Measurements from ENCODE around the gene RARB. TPM values are rescaled to one million over a fixed set of nuclear protein-coding genes. Genes with fewer than 3 reads are reported as not detected.
A peak's percentile ranks its signal among the peaks of the same experiment; 100 is the strongest.

RARB gene
- total and polyA plus RNA-seq, 7 donors, result 1.2 to 18.5 (median 8.3) TPM

DNA sequence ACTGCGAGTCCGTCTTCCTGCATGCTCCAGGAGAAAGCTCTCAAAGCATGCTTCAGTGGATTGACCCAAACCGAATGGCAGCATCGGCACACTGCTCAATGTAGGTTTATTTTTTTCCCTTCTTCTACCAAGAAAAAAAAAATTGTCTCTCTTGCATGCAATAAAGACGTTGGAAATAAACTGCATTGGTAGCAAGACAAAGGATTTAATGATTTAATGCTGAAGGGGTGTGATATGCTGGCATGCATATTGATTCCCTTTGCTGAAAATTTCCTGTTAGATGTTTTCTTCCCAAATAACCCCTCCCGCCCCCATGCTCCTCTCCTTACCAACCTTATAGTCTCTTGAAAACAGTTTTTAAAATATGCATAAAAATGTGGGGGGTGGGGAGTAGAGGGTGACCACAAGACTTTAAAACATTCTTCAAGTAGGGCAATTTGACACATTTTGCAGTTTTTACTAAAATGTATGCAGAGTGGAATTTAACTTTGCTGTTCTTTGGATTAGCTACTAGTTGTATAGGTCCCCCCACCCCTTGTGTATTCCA lies 799 bp downstream of the RARB start:
- Histone ChIP-seq H3K27me3 (no peaks in the 10 kb centered on the region), H3K4me3 (peak overlapping the region; percentile 62 to 73 (median 70)), H3K27ac (peak overlapping the region; percentile 87 to 95 (median 91)), H3K4me1 (peaks cover 0 to 47% (median 42%) of the 10 kb centered on the region in 4 donors), H3K36me3 (no peaks in the 10 kb centered on the region), H3K9me3 (no peaks in the 10 kb centered on the region)
- TF ChIP-seq EP300 (IDR thresholded peaks at IDR 0.05) (no peak), POLR2A (IDR thresholded peaks at IDR 0.05) (no peak), CTCF (IDR thresholded peaks at IDR 0.05) (no peak), POLR2AphosphoS5 (IDR thresholded peaks at IDR 0.05) (no peak)
- intact Hi-C loops (cut with DNase I), result loop anchor here (5.0 to 10.0 kb wide), 7 partner anchors 38 to 587 kb away; partner anchors contain the start of gene TOP2B
- 31 to 55% methylated on average over 6 of the region's 6 CpGs for WGBS, 2 donors
- no peak for DNase-seq

DNA sequence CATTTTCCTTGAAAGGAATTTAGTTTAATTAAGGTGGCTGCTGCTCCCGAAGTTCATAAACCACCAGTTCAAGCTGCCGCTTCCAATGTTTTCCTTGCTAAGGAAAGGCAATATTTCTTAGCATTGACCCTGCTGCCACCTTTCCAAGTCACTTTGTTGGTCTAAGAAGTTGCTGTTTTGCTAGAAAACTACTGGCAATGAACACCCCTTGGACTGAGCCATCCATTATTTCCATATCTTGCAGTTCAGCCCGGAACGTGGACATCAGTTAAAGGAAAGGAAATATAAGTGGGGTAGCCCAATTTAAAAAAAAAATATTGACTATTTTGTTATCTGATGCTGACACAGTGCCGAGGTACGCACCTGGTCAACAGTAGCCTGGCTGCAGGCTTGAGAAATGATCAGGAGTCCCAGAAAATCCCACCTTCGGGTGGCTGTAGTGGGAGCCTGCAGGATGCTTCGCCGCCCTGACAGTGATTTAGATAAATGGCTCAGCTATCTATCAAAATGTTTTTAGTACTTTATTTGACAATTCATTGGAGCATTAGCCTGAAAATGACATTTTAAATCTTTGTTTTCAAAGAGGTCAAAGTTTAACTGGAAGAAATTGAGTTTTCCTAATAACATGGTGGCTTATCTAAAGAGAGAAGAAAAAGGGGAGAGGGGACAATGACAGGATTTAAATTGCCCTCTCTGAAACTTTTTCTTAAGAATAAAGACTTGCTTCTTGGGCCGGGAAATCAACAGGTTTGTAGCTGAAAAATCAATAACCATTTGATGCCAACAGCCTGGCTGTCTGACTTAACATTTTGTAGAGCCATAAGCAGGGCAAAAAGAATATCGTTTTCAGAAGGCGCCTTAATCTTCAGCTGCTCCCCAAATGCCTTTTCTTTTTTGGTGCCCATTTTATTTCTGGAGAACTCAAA lies 1.6 kb downstream of the RARB start:
- intact Hi-C loops (cut with DNase I), result loop anchor here (5.0 to 10.0 kb wide), 7 partner anchors 38 to 587 kb away; partner anchors contain the start of gene TOP2B
- WGBS, 2 donors, result 54 to 61% methylated on average over 12 of the region's 12 CpGs
- TF ChIP-seq POLR2A (IDR thresholded peaks at IDR 0.05) (no peak), CTCF (IDR thresholded peaks at IDR 0.05) (no peak), POLR2AphosphoS5 (IDR thresholded peaks at IDR 0.05) (no peak), EP300 (IDR thresholded peaks at IDR 0.05) (no peak)
- peaks cover 0 to 42% (median 34%) of the 10 kb centered on the region in 4 donors for H3K4me1 ChIP-seq
- DNase-seq, result no peak
- H3K9me3 ChIP-seq, result no peaks in the 10 kb centered on the region
- H3K27ac ChIP-seq, result peak overlapping the region; percentile 87 to 95 (median 91)
- H3K27me3 ChIP-seq, result no peaks in the 10 kb centered on the region
- H3K36me3 ChIP-seq, result no peaks in the 10 kb centered on the region
- peak overlapping the region; percentile 62 to 73 (median 70) for H3K4me3 ChIP-seq

- Histone ChIP-seq H3K36me3 (no peaks in the 10 kb centered on the region), H3K27me3 (no peaks in the 10 kb centered on the region), H3K4me3 (peak overlapping the region; percentile 62 to 73 (median 70)), H3K27ac (peak overlapping the region; percentile 87 to 95 (median 91)), H3K9me3 (no peaks in the 10 kb centered on the region), H3K4me1 (peaks cover 0 to 36% (median 27%) of the 10 kb centered on the region in 4 donors)
- TF ChIP-seq EP300 (IDR thresholded peaks at IDR 0.05), result no peak
- no peak for TF ChIP-seq POLR2A (IDR thresholded peaks at IDR 0.05)
- TF ChIP-seq CTCF (IDR thresholded peaks at IDR 0.05), result no peak
- no peak for TF ChIP-seq POLR2AphosphoS5 (IDR thresholded peaks at IDR 0.05)
- DNase-seq, result no peak
- intact Hi-C loops (cut with DNase I), result no loop called here
- WGBS, 2 donors, result 8 to 45% methylated on average over 5 of the region's 5 CpGs
These were observed 2.3 kb downstream of the RARB start for GRCh38 chr3:25430287-25430934.

DNA sequence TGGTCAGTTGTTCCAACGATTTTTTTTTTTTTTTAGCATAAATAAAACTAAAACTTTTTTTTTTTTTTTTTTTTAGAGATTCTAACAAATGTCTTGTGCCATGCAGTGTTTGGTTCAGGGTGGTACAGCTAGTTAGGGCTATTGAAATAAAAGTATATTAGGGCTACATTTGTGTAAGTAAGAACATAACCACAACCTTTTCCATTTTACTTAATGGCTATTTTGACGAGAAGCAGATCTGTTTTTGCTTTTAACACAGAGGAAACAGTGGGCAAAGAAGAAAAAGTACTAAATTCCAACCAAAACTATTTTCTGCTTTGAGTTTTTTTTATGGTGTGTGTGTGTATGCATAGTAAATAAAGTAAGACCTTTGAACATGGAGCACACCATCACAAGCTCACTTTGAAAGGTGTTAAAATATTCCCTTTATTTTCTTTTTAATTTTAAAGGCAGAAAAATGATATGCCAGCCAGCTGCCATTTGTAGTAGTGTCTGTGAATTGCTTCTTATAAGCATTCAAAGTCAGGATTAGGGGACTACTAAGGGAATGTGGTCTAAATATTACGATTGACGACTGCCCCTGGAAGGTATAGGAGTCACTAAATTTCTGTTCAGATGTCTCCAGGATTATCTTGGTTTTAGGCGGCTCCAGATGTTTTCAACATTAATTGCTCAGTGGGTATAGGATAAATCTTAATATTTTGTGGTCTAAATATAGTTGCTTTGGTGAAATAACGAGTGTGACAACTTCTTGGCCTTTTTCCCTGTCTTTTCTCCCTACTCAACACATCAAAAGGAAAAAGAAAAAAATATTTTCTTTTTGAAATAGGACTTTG lies 3.1 kb downstream of the RARB start:
- peak overlapping the region; percentile 87 to 95 (median 91) for H3K27ac ChIP-seq
- peaks cover 0 to 28% (median 20%) of the 10 kb centered on the region in 4 donors for H3K4me1 ChIP-seq
- peak overlapping the region; percentile 10 to 73 (median 65) for H3K4me3 ChIP-seq
- no peaks in the 10 kb centered on the region for H3K27me3 ChIP-seq
- no peak for TF ChIP-seq CTCF (IDR thresholded peaks at IDR 0.05)
- no peak for TF ChIP-seq POLR2AphosphoS5 (IDR thresholded peaks at IDR 0.05)
- no peak for TF ChIP-seq EP300 (IDR thresholded peaks at IDR 0.05)
- no peak for TF ChIP-seq POLR2A (IDR thresholded peaks at IDR 0.05)
- intact Hi-C loops (cut with DNase I), result no loop called here
- H3K36me3 ChIP-seq, result no peaks in the 10 kb centered on the region
- no peak for DNase-seq
- no peaks in the 10 kb centered on the region for H3K9me3 ChIP-seq
- 52% methylated on average over 6 of the region's 6 CpGs for WGBS, 2 donors
